MM.1S (cell line): Measurements from ENCODE around the gene MICALL1.

Experiments used
- DNase-seq: peaks from one replicate; pipeline ENCODE4 v3.0.0-alpha.2; 2015
- H2AFZ ChIP-seq: fragments of 300-600 bp; sonication (generic); 2 replicates; pipeline ENCODE4 v1.6.0; 2016; ENCODE audit warnings: antibody characterized with exemption, low read length
- H3F3A ChIP-seq: fragments of 300-600 bp; sonication (generic); 2 replicates; pipeline ENCODE4 v1.6.1; 2016; ENCODE audit warnings: mild to moderate bottlenecking, antibody characterized with exemption, low read length, moderate library complexity, mixed read lengths; ENCODE audit not compliant: insufficient read depth
- H3K27ac ChIP-seq: fragments of 300-600 bp; sonication (generic); 2 replicates; pipeline ENCODE4 v1.5.1; 2016; ENCODE audit warnings: mild to moderate bottlenecking, low read length
- H3K27me3 ChIP-seq: fragments of 300-600 bp; sonication (generic); replicated peaks from 2 replicates; pipeline ENCODE4 v1.6.0; 2016; ENCODE audit warnings: low read length; ENCODE audit not compliant: insufficient read depth
- H3K36me3 ChIP-seq: fragments of 300-600 bp; sonication (generic); replicated peaks from 2 replicates; pipeline ENCODE4 v1.6.1; 2016; ENCODE audit warnings: mild to moderate bottlenecking, low read length, mixed read lengths; ENCODE audit not compliant: insufficient read depth
- H3K4me1 ChIP-seq: fragments of 300-600 bp; sonication (generic); 2 replicates; pipeline ENCODE4 v1.6.1; 2016; ENCODE audit warnings: low read length, mixed read lengths
- H3K4me2 ChIP-seq: fragments of 300-600 bp; sonication (generic); 2 replicates; pipeline ENCODE4 v1.6.0; 2016; ENCODE audit warnings: low read depth, low read length
- H3K4me3 ChIP-seq: fragments of 300-600 bp; sonication (generic); 2 replicates; pipeline ENCODE4 v1.5.1; 2016; ENCODE audit warnings: low read length, mixed read lengths
- H3K79me2 ChIP-seq: fragments of 300-600 bp; sonication (generic); 2 replicates; pipeline ENCODE4 v1.6.1; 2016; ENCODE audit warnings: mixed run types, low read length, mixed read lengths
- H3K9ac ChIP-seq: fragments of 300-600 bp; sonication (generic); 2 replicates; pipeline ENCODE4 v1.6.1; 2016; ENCODE audit warnings: low read length, mixed read lengths
- H3K9me2 ChIP-seq: fragments of 300-600 bp; sonication (generic); replicated peaks from 2 replicates; pipeline ENCODE4 v1.6.1; 2016; ENCODE audit warnings: mild to moderate bottlenecking, low read length, mixed read lengths; ENCODE audit not compliant: insufficient read depth
- H3K9me3 ChIP-seq: fragments of 300-600 bp; sonication (generic); replicated peaks from 2 replicates; pipeline ENCODE4 v1.6.1; 2016; ENCODE audit warnings: mild to moderate bottlenecking, low read length, mixed read lengths; ENCODE audit not compliant: insufficient read depth
- H4K20me1 ChIP-seq: fragments of 300-600 bp; sonication (generic); 2 replicates; pipeline ENCODE4 v1.6.1; 2016; ENCODE audit warnings: mild to moderate bottlenecking, low read length, moderate library complexity, mixed read lengths; ENCODE audit not compliant: insufficient read depth
- EZH2 ChIP-seq: fragments of 300-600 bp; sonication (generic); optimal IDR thresholded peaks from 2 replicates; pipeline ENCODE3; 2017; ENCODE audit warnings: low read depth, mild to moderate bottlenecking, antibody characterized with exemption, low read length, mixed read lengths
- EZH2phosphoT487 ChIP-seq: fragments of 300-600 bp; sonication (generic); IDR thresholded peaks from 2 replicates; pipeline ENCODE4 v1.6.1; 2018; ENCODE audit warnings: antibody characterized with exemption, low read length
- TF ChIP-seq, protein P1 (sequence below): fragments of 300-600 bp; sonication (generic); IDR thresholded peaks from 2 replicates; pipeline ENCODE4 v1.5.1; 2016; ENCODE audit warnings: antibody characterized with exemption, low read length, mixed read lengths

Gene MICALL1

DNA sequence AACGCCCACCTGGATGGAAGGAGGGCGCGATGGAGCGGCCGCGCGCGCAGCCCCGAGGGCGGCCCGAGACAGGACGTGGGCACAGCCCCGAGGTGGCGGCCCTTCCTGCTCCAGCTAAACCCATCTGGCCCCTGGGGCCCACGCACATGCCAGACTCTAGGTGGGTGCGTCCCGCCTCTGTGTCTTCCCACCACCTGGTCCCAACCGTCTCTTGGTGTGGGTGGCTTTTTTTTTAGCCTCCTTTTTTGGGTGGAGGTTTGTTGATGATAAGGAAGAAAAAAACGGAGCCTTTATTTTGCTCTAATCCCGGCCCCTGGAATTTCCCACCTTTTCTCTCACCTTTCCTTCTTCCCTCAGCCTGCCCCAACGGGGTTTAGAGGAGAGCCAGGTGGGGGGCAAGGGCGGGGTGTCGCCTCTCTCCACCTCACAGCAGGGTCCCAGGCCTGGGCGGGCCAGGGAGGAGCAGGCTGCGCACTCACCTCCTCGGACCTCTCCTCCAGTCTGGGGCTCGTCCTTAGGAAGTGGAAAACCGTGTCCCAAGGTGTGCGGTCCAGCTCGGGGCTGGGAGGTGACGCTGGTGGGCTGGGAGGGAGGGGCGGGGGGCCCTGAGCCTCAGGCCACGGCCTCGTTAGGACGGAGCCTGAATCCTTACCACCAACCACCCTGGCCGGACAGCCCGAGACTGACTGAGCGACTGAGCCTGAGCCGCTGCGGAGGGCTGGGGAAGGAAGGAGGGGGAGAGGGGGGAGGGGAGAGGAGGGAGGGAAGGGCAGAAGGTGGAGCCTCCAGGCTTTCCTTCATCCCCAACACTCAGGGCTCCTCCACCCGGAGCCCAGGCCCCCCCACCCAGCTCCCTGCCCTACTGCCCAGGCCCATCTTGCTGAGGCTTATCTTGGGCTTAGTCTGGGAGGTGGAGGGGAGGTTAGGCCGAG is 78.0 kb downstream of the MICALL1 start, which contains the start of gene SOX10:
Gene SOX10, minus strand, starts transcription at position 696 of the 932 bp plus-strand sequence. CDS start 771 bp downstream, outside the sequence.
- Histone ChIP-seq H3K9me2 (no peaks in the 10 kb centered on the region), H3K4me2 (no peak within 1 kb of the TSS), H3K9me3 (no peaks in the 10 kb centered on the region), H3K4me1 (no peaks in the 10 kb centered on the region), H3K79me2 (no peaks in the 10 kb centered on the region), H3K36me3 (no peaks in the 10 kb centered on the region), H4K20me1 (no peaks in the 10 kb centered on the region), H3F3A (no peaks in the 10 kb centered on the region), H3K27me3 (no peaks in the 10 kb centered on the region), H3K9ac (no peak within 1 kb of the TSS), H3K27ac (no peak within 1 kb of the TSS), H2AFZ (no peak within 1 kb of the TSS), H3K4me3 (no peak within 1 kb of the TSS)
- TF ChIP-seq EZH2phosphoT487 (no peak), EZH2 (no peak)
- TF ChIP-seq, protein P1, sequence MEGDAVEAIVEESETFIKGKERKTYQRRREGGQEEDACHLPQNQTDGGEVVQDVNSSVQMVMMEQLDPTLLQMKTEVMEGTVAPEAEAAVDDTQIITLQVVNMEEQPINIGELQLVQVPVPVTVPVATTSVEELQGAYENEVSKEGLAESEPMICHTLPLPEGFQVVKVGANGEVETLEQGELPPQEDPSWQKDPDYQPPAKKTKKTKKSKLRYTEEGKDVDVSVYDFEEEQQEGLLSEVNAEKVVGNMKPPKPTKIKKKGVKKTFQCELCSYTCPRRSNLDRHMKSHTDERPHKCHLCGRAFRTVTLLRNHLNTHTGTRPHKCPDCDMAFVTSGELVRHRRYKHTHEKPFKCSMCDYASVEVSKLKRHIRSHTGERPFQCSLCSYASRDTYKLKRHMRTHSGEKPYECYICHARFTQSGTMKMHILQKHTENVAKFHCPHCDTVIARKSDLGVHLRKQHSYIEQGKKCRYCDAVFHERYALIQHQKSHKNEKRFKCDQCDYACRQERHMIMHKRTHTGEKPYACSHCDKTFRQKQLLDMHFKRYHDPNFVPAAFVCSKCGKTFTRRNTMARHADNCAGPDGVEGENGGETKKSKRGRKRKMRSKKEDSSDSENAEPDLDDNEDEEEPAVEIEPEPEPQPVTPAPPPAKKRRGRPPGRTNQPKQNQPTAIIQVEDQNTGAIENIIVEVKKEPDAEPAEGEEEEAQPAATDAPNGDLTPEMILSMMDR: no peak
- DNase-seq: no peak

DNA sequence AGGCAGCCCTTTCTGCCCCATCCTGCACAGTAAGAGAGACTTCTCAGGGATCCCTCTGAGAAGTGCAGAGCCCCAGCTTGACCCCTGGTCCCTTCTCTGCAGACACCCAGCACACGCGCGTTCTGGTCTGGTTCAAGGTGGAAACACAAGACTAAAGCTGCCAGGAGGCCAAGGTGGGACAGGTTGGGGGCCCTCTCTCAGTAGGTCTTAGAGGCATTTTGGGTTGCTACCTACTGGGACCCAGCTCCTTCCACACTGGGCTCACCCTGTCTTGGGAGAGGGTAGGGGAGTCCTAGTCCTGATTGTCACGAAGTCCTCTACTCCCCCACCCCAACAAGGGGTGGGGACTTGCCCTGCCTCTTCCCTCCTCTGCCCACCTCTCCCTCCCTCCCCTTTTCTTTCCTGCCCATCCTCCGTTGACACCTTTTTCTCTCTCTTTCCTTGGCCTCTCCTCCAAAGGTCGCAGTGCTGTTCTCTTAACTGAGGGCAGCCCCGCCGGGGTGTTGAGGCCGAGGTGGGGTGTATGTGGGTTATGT is 79.0 kb downstream of the MICALL1 start:
- Histone ChIP-seq H3K27ac (no peak overlapping the region), H3K9ac (no peak overlapping the region), H3K4me3 (no peak overlapping the region), H2AFZ (no peak overlapping the region), H3K79me2 (no peaks in the 10 kb centered on the region), H3K27me3 (no peaks in the 10 kb centered on the region), H3K9me2 (no peaks in the 10 kb centered on the region), H3K4me2 (no peak overlapping the region), H3F3A (no peaks in the 10 kb centered on the region), H3K36me3 (no peaks in the 10 kb centered on the region), H3K9me3 (no peaks in the 10 kb centered on the region), H4K20me1 (no peaks in the 10 kb centered on the region), H3K4me1 (no peaks in the 10 kb centered on the region)
- TF ChIP-seq EZH2phosphoT487 (no peak), EZH2 (no peak)
- TF ChIP-seq, protein P1: no peak
- DNase-seq: no peak

DNA sequence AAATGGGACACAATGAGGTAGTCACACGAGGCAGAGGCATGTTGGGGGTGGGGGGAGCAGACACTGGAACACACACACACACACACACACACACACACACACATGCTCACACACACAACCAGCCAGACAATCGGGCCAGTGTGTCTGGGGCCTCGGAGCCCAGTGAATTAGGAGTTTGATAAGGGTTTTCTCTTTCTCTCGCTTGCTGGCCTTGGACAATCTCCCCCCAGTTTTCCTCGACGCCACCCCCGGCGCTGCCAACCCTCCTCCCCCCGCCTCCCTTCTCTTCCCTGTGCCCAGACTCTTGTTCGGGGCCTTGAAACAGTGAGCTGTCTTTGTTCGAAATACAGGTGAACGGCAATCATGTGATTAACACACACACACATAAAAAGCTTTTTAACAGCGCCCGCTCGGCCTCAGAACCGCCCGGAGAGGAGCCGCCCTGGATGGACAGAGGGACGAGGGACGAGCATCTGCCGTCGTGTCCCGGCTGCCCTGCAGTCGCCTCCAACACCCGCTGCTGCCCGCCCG is 79.7 kb downstream of the MICALL1 start:
- H3K79me2 ChIP-seq: no peaks in the 10 kb centered on the region
- no peak overlapping the region for H2AFZ ChIP-seq
- H4K20me1 ChIP-seq: no peaks in the 10 kb centered on the region
- H3F3A ChIP-seq: no peaks in the 10 kb centered on the region
- H3K9me3 ChIP-seq: no peaks in the 10 kb centered on the region
- H3K9ac ChIP-seq: no peak overlapping the region
- H3K36me3 ChIP-seq: no peaks in the 10 kb centered on the region
- H3K9me2 ChIP-seq: no peaks in the 10 kb centered on the region
- H3K27me3 ChIP-seq: no peaks in the 10 kb centered on the region
- DNase-seq: no peak
- no peaks in the 10 kb centered on the region for H3K4me1 ChIP-seq
- TF ChIP-seq, protein P1: no peak
- TF ChIP-seq EZH2phosphoT487 (no peak), EZH2 (no peak)
- H3K4me2 ChIP-seq: no peak overlapping the region
- no peak overlapping the region for H3K27ac ChIP-seq
- no peak overlapping the region for H3K4me3 ChIP-seq
